Thoracic aorta (tissue), 2 donors: ENCODE measurements around the gene TMEM242. TPM values are rescaled to one million over a fixed set of nuclear protein-coding genes. Genes with fewer than 3 reads are reported as not detected.

Experiments
- ATAC-seq: fragments of 150-250 bp; one replicate; pipeline ENCODE4 v1.8.0; 2017; ENCODE audit warnings: low read depth; ENCODE audit not compliant: insufficient number of reproducible peaks, low FRiP score
- DNase-seq: peaks from one replicate; pipeline ENCODE4 v3.0.0-alpha.2; 2020; ENCODE audit warnings: low spot score
- H3K27ac ChIP-seq, 2 donors: fragments of 200-600 bp; sonication (generic); 1 replicate in 1 of 2; 2 replicates in 1 of 2; pipeline ENCODE4 v1.5.1; 2016; ENCODE audit warnings: mild to moderate bottlenecking in 2 of 2, moderate library complexity in 2 of 2
- H3K27me3 ChIP-seq: fragments of 200-600 bp; sonication (generic); replicated peaks from 2 replicates; pipeline ENCODE4 v1.6.0; 2016; ENCODE audit warnings: mild to moderate bottlenecking; ENCODE audit not compliant: insufficient read depth
- H3K36me3 ChIP-seq: fragments of 200-600 bp; sonication (generic); one replicate; pipeline ENCODE4 v1.5.1; 2016
- H3K4me1 ChIP-seq, 2 donors: fragments of 200-600 bp; sonication (generic); 1 replicate in 1 of 2; 2 replicates in 1 of 2; pipeline versions ENCODE4 v1.5.1 to v1.6.0; 2016; ENCODE audit warnings: low read depth in 2 of 2, mild to moderate bottlenecking in 1 of 2; ENCODE audit not compliant: control insufficient read depth in 1 of 2
- H3K4me3 ChIP-seq: fragments of 200-600 bp; sonication (generic); 2 replicates; pipeline ENCODE4 v1.5.1; 2016; ENCODE audit warnings: mild to moderate bottlenecking
- H3K9me3 ChIP-seq: fragments of 200-600 bp; sonication (generic); 2 replicates; pipeline ENCODE4 v1.5.1; 2016
- total RNA-seq, 2 donors: library from RNA; depleted of rRNA; stranded (reverse); fragments of >200 nt; gene quantifications; one replicate each; pipeline versions ENCODE4 v1.1.0 to v1.2.3, GENCODE V29; 2016
- TF ChIP-seq, protein P1 (sequence below): fragments of 200-600 bp; sonication (generic); IDR thresholded peaks from one replicate; pipeline ENCODE4 v1.5.1; 2019; ENCODE audit warnings: antibody characterized with exemption

TMEM242 gene
- total RNA-seq, 2 donors from 2014 or later = 7.3 to 8.8 TPM

DNA sequence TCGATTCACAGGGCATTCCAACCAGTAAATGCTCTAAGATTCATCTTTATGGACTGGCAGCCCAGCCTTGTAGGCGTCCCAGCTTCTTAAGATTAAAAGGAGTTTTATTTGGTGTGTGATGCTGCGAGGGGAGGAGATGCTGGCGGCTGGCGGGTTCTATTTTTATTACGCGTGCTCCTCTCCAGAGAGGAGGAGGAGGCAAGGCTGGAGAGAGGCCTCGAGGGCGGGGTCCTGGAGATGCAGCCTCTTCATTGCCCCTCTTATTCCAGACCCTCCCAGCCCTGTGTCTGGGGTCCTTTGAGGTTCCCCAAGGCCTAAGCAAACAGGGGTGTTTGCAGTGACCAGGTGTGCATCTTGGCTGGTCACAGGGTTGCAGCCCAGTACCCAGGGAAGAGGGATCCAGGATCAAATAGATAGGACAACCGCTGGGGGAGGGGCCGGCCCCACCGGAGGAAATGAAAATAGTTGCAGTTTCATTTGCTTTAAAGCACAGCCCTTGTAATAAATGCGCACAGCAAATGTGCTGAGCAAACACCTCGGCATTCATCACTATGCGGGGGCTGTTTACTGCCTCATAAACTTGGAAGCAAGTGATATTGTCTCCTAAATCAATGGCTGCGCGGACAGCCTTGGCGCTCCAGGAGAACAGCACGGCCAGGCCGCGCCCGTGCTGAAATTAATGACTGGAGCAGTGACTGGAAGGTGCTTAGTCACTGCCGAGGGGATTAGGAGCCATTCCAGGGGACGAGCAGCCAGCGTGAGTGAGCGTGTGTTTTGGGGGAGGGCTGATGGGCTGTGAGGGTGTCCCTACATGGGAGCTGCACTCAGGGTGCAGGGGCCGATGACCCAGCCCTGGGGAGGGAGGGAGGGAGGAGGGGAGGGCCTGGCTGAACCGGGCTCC is 83.0 kb downstream of the TMEM242 start:
- H3K4me1 ChIP-seq = peaks cover 31 to 68% of the 10 kb centered on the region in 2 donors
- peak; percentile 51 for ATAC-seq

DNA sequence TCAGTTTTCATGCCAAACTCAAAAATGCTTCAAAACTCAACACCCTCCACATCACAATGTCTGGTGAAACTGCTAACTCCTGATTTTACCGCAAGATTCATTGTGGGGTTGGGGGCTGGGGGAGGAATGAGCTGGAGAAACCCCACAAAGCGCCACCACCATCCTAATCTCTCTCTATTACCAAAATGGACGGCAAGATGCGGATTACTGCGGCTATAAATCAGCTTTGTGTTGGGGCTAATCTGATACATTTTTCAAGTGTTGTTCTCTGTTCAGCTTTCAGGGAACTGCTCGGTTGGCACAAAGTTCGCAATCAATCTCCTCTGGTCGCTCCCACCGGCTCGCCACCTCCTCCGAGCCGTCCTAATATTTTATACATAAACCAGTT is 83.7 kb downstream of the TMEM242 start:
- H3K4me3 ChIP-seq = peak overlapping the region; percentile 61
- ATAC-seq (no peak), DNase-seq (no peak)
- H3K9me3 ChIP-seq = no peaks in the 10 kb centered on the region
- H3K27me3 ChIP-seq = no peaks in the 10 kb centered on the region
- TF ChIP-seq, protein P1, sequence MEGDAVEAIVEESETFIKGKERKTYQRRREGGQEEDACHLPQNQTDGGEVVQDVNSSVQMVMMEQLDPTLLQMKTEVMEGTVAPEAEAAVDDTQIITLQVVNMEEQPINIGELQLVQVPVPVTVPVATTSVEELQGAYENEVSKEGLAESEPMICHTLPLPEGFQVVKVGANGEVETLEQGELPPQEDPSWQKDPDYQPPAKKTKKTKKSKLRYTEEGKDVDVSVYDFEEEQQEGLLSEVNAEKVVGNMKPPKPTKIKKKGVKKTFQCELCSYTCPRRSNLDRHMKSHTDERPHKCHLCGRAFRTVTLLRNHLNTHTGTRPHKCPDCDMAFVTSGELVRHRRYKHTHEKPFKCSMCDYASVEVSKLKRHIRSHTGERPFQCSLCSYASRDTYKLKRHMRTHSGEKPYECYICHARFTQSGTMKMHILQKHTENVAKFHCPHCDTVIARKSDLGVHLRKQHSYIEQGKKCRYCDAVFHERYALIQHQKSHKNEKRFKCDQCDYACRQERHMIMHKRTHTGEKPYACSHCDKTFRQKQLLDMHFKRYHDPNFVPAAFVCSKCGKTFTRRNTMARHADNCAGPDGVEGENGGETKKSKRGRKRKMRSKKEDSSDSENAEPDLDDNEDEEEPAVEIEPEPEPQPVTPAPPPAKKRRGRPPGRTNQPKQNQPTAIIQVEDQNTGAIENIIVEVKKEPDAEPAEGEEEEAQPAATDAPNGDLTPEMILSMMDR = no peak
- peaks cover 25 to 68% of the 10 kb centered on the region in 2 donors for H3K4me1 ChIP-seq
- peak overlapping the region; percentile 94 to 96 for H3K27ac ChIP-seq
- H3K36me3 ChIP-seq = no peaks in the 10 kb centered on the region

More for the DNA sequence above, 83.0 kb downstream of the TMEM242 start:
- H3K27ac ChIP-seq = peak overlapping the region; percentile 94 to 96
- H3K36me3 ChIP-seq = no peaks in the 10 kb centered on the region
- H3K4me3 ChIP-seq = peak overlapping the region; percentile 61
- TF ChIP-seq, protein P1 = no peak
- H3K9me3 ChIP-seq = no peaks in the 10 kb centered on the region
- DNase-seq = peak; percentile 73
- H3K27me3 ChIP-seq = no peaks in the 10 kb centered on the region

Other genes starting within 250 kb of the TMEM242 start
- 10 to 100 TPM; 20.0 to 31.1 TPM for gene ZDHHC14, start 57.7 kb upstream of the TMEM242 start, total RNA-seq